Transverse colon (tissue), 4 donors: ENCODE data around the gene CCDC134. TPM values are rescaled to one million over a fixed set of nuclear protein-coding genes. Genes with fewer than 3 reads are reported as not detected.

Source experiments
- DNase-seq: peaks from one replicate; pipeline ENCODE4 v3.0.0-alpha.2; 2019
- H3K27ac ChIP-seq, 4 donors: fragments of 200-600 bp; sonication (generic); 2 replicates each; pipeline ENCODE4 v1.5.1; 2016 to 2018; ENCODE audit warnings: inconsistent platforms in 4 of 4
- H3K27me3 ChIP-seq: fragments of 200-600 bp; sonication (generic); 2 replicates; pipeline ENCODE4 v1.5.1; 2017; ENCODE audit warnings: inconsistent platforms
- H3K36me3 ChIP-seq, 4 donors: fragments of 200-600 bp; sonication (generic); 2 replicates each; pipeline ENCODE4 v1.5.1; 2017 to 2019; ENCODE audit warnings: inconsistent platforms in 4 of 4
- H3K4me1 ChIP-seq, 4 donors: fragments of 200-600 bp; sonication (generic); 2 replicates each; pipeline ENCODE4 v1.5.1; 2017 to 2020; ENCODE audit warnings: inconsistent platforms in 4 of 4
- H3K4me3 ChIP-seq, 4 donors: fragments of 200-600 bp; sonication (generic); 1 replicate in 1 of 4; 2 replicates in 3 of 4; pipeline versions ENCODE4 v1.5.1 to v1.6.1; 2017 to 2019; ENCODE audit warnings: inconsistent platforms in 4 of 4
- H3K9me3 ChIP-seq, 2 donors: fragments of 200-600 bp; sonication (generic); 2 replicates each; pipeline ENCODE4 v1.5.1; 2017 to 2019; ENCODE audit warnings: inconsistent platforms in 2 of 2
- CTCF ChIP-seq, 5 experiments: fragments of 200-600 bp in 3 of 5; fragments of 450-650 bp in 2 of 5; sonication (generic) in 3 of 5; IDR thresholded peaks; 1 replicate in 2 of 5; 2 replicates in 3 of 5; pipeline ENCODE4 v1.5.1; 2016 to 2017; ENCODE audit warnings: antibody characterized with exemption in 5 of 5, inconsistent platforms in 3 of 5, mild to moderate bottlenecking in 2 of 5, moderate library complexity in 1 of 5
- EP300 ChIP-seq: sonication (generic); formaldehyde crosslinking; IDR thresholded peaks from one replicate; pipeline ENCODE4 v1.6.1; 2017; ENCODE audit warnings: antibody characterized with exemption, low read depth
- POLR2A ChIP-seq: fragments of 450-650 bp; IDR thresholded peaks from one replicate; pipeline ENCODE4 v1.6.1; 2016; ENCODE audit warnings: antibody characterized with exemption, mild to moderate bottlenecking, moderate library complexity
- POLR2AphosphoS5 ChIP-seq, 3 donors: sonication (generic); formaldehyde crosslinking; IDR thresholded peaks; one replicate each; pipeline ENCODE4 v1.6.1; 2016; ENCODE audit warnings: antibody characterized with exemption in 3 of 3
- WGBS, 2 donors: methylation state at CpG; one replicate each; pipeline ENCODE4 v1.1.5; 2018; ENCODE audit warnings: low coverage in 1 of 2; 5-methylcytosine and 5-hydroxymethylcytosine counted together
- in situ Hi-C, 4 donors: fragments of 200-750 bp; cut with MboI; loops; one replicate each; pipeline versions ENCODE4 v1.15.0 to v1.15.1; 2017; ENCODE audit warnings: low sequenced_read_pairs in 3 of 4, low pct_ligation_motif_present in 1 of 4, low pct_unique_long_range_greater_than_20kb in 1 of 4
- intact Hi-C: fragments of 100-400 bp; cut with DNase I; formaldehyde crosslinking; loops from one replicate; pipeline ENCODE4 v1.15.1; 2023; ENCODE audit warnings: low total_unique reads
- total RNA-seq, 4 donors: library from RNA; depleted of rRNA; stranded (reverse); fragments of >200 nt; gene quantifications; one replicate each; pipeline ENCODE4 v1.1.0, GENCODE V29; 2016

CCDC134 gene
- total RNA-seq, 4 donors from 2014 or later: 5.9 to 9.8 TPM; not detected in 2

- Histone ChIP-seq H3K4me3 (no peak overlapping the region), H3K36me3 (no peaks in the 10 kb centered on the region), H3K27ac (no peak overlapping the region), H3K27me3 (no peaks in the 10 kb centered on the region), H3K4me1 (no peaks in the 10 kb centered on the region), H3K9me3 (no peaks in the 10 kb centered on the region)
- TF ChIP-seq CTCF (IDR thresholded peaks at IDR 0.05) (no peak), EP300 (no peak), POLR2A (no peak), POLR2AphosphoS5 (IDR thresholded peaks at IDR 0.05) (no peak)
- no peak for DNase-seq
- intact Hi-C loops: no loop called here
- WGBS, 2 donors: 91 to 94% methylated on average over 8 to 12 of the region's 12 CpGs
- in situ Hi-C loops: loop anchor here in 1 of 4 donors (25.0 kb wide), 1 partner anchor 127 kb away; the partner anchor contains the start of genes CENPM and TNFRSF13C
These were observed 9.5 kb downstream of the CCDC134 start for GRCh38 chr22:41810022-41810421.

- no peaks in the 10 kb centered on the region for H3K36me3 ChIP-seq
- no peaks in the 10 kb centered on the region for H3K4me1 ChIP-seq
- no peaks in the 10 kb centered on the region for H3K27me3 ChIP-seq
- no peak overlapping the region for H3K4me3 ChIP-seq
- in situ Hi-C loops: loop anchor here in 1 of 4 donors (25.0 kb wide), 1 partner anchor 124 kb away; the partner anchor contains the start of genes CENPM and TNFRSF13C
- DNase-seq: no peak
- intact Hi-C loops: no loop called here
- TF ChIP-seq CTCF (IDR thresholded peaks at IDR 0.05) (no peak), POLR2A (no peak), POLR2AphosphoS5 (IDR thresholded peaks at IDR 0.05) (no peak), EP300 (no peak)
- 98% methylated on average over 16 of the region's 16 CpGs; no CpG with 5 or more reads in 1 of the 2 donors for WGBS, 2 donors
- H3K27ac ChIP-seq: no peak overlapping the region
- H3K9me3 ChIP-seq: no peaks in the 10 kb centered on the region
These were observed 12.5 kb downstream of the CCDC134 start for GRCh38 chr22:41812805-41813545.

- in situ Hi-C loops (loop anchor here in 1 of 4 donors (25.0 kb wide), 1 partner anchor 123 kb away; the partner anchor contains the start of genes CENPM and TNFRSF13C), intact Hi-C loops (no loop called here)
- Histone ChIP-seq H3K27ac (no peak overlapping the region), H3K4me3 (no peak overlapping the region), H3K36me3 (no peaks in the 10 kb centered on the region), H3K9me3 (no peaks in the 10 kb centered on the region), H3K27me3 (no peaks in the 10 kb centered on the region), H3K4me1 (no peaks in the 10 kb centered on the region)
- WGBS, 2 donors: 92 to 100% methylated on average over 5 to 9 of the region's 9 CpGs
- no peak for DNase-seq
- TF ChIP-seq POLR2A: no peak
- TF ChIP-seq CTCF (IDR thresholded peaks at IDR 0.05): no peak
- no peak for TF ChIP-seq POLR2AphosphoS5 (IDR thresholded peaks at IDR 0.05)
- no peak for TF ChIP-seq EP300
These were observed 13.4 kb downstream of the CCDC134 start for GRCh38 chr22:41813726-41814410.

DNA sequence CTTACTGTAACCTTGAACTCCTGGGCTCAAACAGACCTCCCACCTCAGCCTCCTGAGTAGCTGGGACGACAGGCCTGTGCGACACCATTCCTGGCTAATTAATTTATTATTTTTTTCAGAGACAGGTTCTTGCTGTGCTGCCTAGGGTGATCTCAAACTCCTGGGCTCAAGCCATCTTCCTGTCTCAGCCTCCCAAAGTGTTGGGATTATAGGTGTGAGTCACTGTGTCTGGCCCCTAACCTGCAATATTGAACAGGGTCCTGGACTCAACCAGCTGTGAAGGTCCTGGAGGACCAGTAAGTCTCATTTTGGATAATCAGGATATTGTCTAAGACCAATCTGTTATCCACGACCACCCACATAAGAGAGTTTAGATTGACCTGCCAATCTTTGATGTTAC is 15.2 kb downstream of the CCDC134 start:
- no peak overlapping the region for H3K4me3 ChIP-seq
- H3K27me3 ChIP-seq: no peaks in the 10 kb centered on the region
- H3K27ac ChIP-seq: no peak overlapping the region
- H3K4me1 ChIP-seq: no peaks in the 10 kb centered on the region
- intact Hi-C loops (no loop called here), in situ Hi-C loops (loop anchor here in 1 of 4 donors (25.0 kb wide), 1 partner anchor 122 kb away; the partner anchor contains the start of genes CENPM and TNFRSF13C)
- no peaks in the 10 kb centered on the region for H3K36me3 ChIP-seq
- H3K9me3 ChIP-seq: no peaks in the 10 kb centered on the region
- no peak for DNase-seq
- TF ChIP-seq POLR2AphosphoS5 (IDR thresholded peaks at IDR 0.05) (no peak), CTCF (IDR thresholded peaks at IDR 0.05) (no peak), EP300 (no peak), POLR2A (no peak)
- 95 to 98% methylated on average over 2 to 3 of the region's 3 CpGs for WGBS, 2 donors
